HG02623 (cell line): Measurements from ENCODE around the gene RAB21.

Source experiments
- ATAC-seq: cut with Tn5 transposase; IDR thresholded peaks from one replicate; pipeline ENCODE4 v1.9.1; 2021; ENCODE audit warnings: moderate library complexity; ENCODE audit not compliant: unreplicated experiment

The RAB21 gene

DNA sequence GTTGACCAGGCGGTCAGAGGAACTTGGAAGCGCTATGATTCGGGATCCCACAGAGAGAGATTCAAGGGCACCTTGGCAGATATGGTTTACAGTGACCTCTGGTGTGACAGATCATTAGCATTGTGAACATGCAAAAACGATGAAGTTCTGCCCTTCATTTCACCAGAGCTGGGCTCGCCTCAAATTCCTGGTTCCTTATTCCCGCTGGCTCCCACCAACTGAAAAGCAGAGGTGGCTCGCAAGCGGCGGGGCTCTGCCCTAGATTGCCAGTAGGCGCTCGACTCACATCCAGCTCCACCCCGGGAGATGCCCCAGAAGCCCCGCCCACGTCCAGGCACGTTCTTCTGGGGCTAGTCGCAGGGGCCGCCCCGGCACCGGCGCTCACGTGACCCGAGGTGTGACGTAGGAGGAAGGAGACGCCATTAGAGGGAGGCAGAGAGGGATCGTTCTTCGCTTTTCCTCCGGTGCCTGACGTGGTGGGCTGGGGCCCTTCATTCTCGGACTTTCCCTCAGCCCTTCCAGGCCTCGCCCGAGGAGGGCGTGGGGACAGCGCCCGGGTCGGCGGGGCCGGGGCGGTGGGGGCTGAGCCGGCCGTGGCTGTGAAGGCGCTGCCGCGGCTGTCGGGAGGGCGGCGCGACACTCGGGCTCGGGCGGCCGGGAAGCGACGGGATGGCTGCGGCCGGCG lies at the start of gene RAB21:
TSS of gene RAB21 (plus strand) at position 403 of the 685 bp plus-strand sequence. CDS start at position 670, 267 bp downstream.
- ATAC-seq = peak; percentile 93

DNA sequence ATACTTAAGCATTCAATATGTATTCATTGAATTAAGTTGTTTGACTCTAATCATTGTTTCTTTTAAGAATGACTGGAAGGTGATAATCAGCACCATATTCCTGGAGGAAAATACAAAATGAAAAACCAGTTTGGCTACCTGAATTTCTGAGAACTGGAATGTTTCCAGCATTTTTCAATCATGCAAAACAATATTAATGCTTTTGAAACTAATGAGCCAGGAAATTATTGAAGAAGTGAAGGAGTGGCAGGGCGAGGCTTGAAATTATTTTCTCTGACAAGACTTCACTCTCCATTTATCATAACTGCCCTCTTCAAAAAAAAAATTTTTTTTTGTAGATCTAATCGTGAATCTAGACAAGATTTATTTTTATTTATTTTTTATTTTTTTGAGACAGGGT lies 49.7 kb upstream of the RAB21 start:
- ATAC-seq = no peak

DNA sequence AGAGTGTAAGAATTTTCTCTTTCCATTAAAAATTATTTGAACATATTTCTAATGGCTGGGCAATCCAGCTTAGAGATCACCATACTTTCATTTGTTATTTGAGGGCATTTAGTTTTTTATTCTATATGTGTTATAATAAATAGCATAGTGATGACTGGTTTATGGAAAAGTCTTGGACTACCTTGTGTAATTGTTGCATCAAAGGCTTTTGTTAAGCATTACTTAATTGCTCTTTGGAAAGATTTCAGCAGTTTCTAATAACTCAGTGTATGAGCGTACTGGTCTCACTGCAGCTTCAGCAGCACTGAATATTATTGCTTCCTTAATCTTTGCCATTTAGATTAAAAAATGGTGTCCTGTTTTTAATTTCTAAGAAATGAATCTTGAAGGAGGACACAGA lies 46.0 kb upstream of the RAB21 start:
- ATAC-seq = no peak

DNA sequence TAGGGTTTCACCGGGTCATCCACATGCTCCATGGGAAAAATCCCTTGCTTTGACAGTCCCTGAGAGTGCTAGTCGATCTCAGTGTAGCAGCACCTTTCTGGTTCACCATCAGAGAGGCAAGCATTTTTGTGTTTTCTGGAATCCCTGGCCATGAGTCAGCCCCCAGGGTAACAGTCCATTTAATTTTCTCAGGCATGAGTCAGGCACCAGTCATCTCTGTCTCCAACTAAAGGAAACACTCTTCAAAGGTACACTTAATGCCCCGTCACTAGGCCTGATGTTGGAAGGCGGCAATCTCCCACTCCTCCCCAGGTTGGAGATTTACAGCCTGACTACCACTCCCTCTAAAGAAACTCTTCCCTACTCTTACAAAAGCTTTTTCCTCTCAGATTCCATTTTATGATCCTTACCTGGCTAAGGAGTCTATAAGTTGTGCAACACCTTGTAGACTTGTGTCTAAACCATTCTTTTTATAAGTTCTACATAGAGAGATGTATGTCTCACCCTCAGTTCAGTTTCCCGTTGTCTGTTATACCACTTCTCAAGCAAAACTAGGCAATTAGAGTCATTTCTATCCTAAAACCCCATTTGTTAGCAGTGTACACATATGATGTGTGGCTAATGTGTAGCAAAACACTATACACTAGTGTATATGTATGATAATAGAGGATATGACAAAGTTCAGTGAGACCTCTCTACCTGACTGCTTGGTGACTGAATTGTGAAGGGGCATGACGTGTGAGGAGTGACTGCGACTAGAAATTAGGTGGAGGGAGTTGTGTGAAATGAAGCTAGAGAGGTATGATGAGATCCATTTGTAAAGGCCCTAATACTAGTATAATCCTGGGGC lies 44.2 kb upstream of the RAB21 start:
- no peak for ATAC-seq

DNA sequence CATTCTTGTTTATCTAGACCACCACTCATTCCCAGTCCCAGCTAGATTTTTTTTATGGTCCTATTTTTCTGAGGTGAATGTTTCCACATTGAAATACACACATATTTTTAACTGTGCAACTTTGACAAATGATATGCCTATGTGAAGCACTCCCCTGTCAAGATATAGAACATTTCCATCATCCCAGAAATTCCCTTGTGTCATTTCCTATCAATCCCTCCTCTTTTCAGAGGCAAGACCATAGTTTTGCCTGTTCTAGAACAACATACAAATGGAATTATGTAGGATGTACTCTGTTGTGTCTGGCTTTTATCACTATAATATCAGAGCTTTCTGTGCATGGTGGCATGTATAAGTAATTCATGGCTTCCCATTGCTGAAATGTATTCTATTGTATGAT lies 36.1 kb upstream of the RAB21 start:
- no peak for ATAC-seq

- no peak for ATAC-seq
These were observed 34.9 kb upstream of the RAB21 start for GRCh38 chr12:71719647-71720370.

DNA sequence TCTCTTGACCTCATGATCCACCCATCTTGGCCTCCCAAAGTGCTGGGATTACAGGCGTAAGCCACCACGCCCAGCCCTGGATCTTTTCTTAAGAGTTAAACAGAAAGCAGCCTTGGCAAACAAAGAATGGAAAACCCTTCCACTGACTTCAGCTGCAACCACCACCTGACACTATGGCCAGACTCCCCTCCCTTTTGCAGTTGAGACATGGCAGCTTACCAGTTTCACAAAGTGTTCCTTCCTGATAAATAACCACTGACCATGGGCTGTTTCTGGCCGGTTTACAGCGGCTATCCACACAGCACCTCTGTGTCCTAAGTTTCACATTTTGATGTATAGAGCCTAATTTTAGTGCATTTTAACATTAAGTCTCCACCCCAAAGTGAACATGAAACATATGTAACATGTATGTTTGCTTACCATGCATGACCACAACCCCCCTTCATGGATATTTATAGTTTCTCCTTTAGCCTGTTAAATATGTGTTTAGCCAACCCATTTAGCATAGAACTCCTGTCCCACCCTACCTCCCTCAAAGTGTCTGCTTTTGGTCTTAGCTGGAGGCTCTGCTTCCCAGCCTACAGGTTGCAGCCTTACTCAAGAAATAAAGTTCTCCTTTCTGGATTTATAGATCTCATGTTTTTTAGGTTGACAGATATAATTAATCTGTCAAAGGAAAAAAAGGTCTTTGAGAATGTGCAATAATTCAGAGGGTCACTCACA lies 32.7 kb upstream of the RAB21 start:
- ATAC-seq = no peak

DNA sequence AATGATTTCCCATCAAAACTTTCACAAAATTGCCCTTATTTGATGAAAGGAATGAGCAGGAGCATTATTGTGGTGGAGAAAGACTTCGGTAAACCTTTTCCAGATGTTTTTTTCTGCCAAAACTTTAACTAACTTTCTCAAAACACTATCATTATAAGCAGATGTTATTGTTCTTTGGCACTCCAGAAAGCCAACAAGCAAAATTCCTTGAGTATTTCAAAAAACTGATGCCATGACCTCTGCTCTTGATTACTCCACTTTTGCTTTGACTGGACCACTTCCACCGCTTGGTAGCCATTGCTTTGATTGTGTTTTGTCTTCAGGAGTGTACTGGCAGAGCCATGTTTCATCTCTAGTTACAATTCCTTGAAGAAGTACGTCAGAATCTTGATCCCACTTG lies 29.7 kb upstream of the RAB21 start:
- no peak for ATAC-seq

GRCh38 chr12:71726548-71726947 lies 28.1 kb upstream of the RAB21 start:
- no peak for ATAC-seq

- no peak for ATAC-seq
These were observed 26.7 kb upstream of the RAB21 start for GRCh38 chr12:71727958-71728357.

GRCh38 chr12:71730936-71731335 lies 23.7 kb upstream of the RAB21 start:
- no peak for ATAC-seq

DNA sequence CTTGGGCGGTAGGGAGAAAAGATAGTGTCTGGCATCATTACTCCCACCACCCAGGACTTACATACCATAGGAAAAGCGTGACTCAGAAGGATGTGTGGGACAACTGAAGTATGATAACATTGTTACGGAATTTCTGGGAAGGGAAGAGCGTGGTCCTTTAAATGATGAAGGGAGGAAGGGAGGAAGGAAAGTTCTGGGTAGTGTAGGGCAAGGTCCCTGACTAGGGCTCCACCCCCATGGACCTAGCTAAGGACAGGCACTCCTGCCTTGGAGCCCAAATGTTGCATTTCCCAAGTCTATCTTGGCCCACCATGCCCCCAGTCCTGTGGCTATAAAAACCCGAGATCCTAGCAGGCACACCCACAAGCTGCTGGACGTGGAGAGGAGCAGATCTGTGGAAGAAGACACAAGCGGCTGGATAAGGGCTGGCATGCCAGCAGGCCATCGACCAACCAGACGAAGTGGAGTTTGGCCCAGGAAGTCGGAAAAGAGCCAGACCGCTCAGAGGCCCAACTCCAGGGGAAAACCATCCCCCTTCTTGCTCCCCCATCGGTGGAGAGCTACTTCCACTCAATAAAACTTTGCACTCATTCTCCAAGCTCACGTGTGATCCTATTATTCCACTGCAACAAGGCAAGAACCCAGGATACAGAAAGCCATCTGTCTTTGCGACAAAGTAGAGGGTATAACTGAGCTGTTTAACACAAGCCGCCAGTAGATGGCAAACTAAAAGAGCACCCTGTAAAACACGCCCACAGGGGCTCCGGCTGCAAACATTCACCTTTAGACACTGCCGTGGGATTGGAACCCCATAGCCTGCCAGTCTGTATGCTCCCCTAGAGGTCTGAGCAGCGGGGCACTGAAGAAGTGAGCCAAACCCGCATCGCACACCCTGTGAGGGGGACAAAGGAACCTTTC lies 23.0 kb upstream of the RAB21 start:
- no peak for ATAC-seq

DNA sequence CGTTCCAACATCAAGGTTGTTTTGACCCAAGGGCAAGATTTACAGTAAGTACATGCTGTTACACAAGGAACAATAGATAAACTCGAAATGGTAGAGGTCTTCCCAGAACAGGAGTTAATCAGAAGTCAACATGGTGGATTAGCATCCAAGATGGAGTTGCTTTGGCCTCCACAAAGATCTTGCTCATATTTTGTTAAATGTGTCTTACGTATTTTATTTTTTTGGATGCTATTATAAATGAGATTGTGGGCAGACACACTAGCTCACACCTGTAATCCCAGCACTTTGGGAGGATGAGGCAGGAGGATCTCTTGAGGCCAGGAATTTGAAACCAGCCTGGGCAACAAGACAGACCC lies 22.3 kb upstream of the RAB21 start:
- ATAC-seq = no peak

DNA sequence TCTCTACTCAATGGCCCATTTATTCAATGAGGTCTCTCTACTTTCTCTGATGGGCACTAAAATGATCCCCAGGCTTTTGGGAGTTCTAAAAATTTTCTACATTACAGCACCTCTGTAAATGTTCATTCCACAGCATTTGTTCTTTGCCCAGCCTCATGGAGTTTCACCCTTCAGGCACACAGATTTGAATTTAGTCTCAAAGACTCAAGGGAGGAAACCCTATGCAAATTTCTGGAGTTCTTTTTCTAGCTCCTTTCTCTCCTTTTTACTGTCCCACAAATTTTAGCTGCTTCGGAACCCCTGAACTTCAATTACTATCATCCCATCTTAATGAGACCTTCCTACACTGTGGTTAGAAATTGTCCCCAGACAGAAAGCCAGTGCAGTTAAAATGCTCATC lies 17.5 kb upstream of the RAB21 start:
- no peak for ATAC-seq

DNA sequence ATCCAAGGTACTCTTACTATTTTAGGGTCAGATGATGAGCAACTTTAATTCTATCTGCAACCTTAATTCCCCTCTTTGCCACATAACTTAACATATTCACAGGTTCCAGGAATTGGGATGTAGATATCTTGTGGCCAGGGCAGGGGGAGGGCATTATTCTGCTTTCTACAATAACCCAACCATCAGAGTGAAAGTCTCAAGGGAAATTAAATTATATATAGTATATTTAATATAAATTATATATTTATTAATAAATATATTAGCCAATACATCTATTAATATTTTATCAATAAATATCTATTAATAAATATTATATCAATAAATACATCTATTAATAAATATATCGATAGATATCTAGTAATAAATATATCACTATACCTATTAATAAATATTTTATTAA lies 11.7 kb upstream of the RAB21 start:
- no peak for ATAC-seq

- no peak for ATAC-seq
These were observed 10.0 kb upstream of the RAB21 start for GRCh38 chr12:71744522-71745300.

DNA sequence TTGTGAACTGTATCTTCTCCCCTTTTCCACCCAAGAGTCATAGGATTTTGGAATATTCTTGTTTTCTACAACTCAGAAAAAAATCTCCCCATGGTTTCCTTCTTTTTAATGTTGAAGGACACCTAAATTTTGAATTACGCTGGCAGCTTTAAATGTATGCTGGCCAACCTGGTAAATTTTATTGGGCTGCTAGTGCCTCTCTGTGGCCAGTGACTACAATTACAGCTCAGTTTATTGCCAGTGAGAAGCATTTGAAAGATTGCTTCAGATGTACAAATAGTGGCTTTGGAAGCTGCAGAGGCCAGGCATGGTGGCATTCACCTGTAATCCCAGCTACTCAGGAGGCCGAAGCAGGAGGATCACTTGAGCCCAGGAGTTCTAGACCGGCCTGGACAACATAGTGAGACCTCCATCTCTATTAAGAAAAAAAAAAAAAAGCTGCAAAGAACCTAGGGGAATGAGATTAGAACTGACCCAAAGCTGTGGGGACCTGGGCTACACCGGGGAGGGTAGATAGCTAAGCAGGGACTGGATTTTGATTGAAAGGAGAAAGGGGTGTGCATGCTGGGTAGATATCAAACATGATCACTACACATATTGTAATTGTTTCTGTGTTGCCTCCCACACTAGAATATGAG lies 7.6 kb upstream of the RAB21 start:
- ATAC-seq = peak; percentile 80

- ATAC-seq = no peak
These were observed 6.4 kb upstream of the RAB21 start for GRCh38 chr12:71748081-71748850.
